Activated naive CD4-positive, alpha-beta T cell treated with anti-CD3 and anti-CD28 coated beads, Interleukin-2, amount 50 U/mL, for 72 hours (primary cell): ENCODE measurements around the gene CXCL17. TPM values are rescaled to one million over a fixed set of nuclear protein-coding genes. Genes with fewer than 3 reads are reported as not detected.
A peak's percentile ranks its signal among the peaks of the same experiment; 100 is the strongest.

Experiments
- ATAC-seq, 2 donors: fragments of 150-1000 bp; cut with Tn5 transposase; 2 replicates each; pipeline ENCODE4 v1.10.0; 2021; ENCODE audit warnings: mild to moderate bottlenecking in 2 of 2, moderate library complexity in 2 of 2
- DNase-seq, 2 donors: peaks; one replicate each; pipeline ENCODE4 v3.0.0; 2021 to 2022; ENCODE audit warnings: low spot score in 2 of 2
- H3K27ac Mint-ChIP-seq, 2 donors: one replicate each; pipeline ENCODE4 v1.8.0; 2022; ENCODE audit warnings: mild to moderate bottlenecking in 2 of 2, mixed read lengths in 2 of 2
- H3K36me3 Mint-ChIP-seq, 2 donors: one replicate each; pipeline ENCODE4 v1.8.0; 2022; ENCODE audit warnings: mixed read lengths in 2 of 2
- H3K9me3 Mint-ChIP-seq, 2 donors: one replicate each; pipeline ENCODE4 v1.8.0; 2022; ENCODE audit warnings: mixed read lengths in 2 of 2
- total RNA-seq, 2 donors: library from RNA; stranded (reverse); gene quantifications; one replicate each; pipeline ENCODE4 v1.2.3, GENCODE V29; 2022

Gene CXCL17
- total RNA-seq, 2 donors from 2014 or later: not detected

DNA sequence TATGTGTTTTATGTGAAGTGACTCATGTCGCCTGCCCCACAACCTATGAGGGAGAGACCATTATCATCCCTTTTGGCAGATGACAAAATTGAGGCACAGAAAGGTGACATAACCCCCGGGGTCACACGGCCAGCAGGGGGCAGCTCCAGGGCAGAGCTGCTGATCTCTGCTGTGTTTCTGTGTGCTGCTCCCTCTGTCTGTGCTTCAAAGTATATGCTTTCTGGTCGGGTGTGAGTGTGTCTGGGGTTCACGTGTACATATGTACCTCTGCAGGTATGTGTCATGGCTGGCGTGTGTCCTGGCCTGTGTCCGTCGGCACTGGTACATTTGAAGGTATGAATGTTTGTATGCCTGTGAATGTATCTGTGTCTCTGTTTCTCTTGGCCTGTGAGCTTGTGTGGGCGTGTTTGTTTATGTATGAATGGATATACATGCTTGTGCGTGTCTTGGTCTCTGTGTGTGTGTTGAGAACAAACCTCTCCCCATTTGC, 22.6 kb downstream of the CXCL17 start:
- ATAC-seq (peak; percentile 13 to 48), DNase-seq (peak in 1 of 2 donors; percentile 79)
- Mint-ChIP-seq H3K9me3 (no peaks in the 10 kb centered on the region), H3K27ac (no peak overlapping the region), H3K36me3 (peaks cover 8% of the 10 kb centered on the region in 2 donors)

DNA sequence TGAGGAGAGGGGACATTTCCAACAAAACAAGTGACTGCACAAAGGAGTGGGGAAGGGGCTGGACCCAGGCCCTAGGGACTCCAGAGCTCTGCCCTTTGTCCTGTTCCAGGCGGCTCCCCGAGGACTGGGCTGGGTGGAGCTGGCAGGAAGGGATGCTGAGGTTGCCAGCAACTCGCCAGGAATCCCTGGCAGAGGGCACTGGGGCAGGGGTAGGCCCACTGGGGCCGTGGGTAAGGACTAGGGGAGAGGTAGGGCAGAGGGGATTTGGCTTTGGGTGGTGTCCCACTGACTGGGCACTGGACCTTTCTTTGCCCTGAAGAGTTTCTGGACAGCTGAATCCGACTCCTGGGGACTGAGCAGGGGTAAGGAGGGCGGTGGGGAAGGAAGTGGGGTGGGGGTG, 23.4 kb downstream of the CXCL17 start:
- Mint-ChIP-seq H3K9me3 (no peaks in the 10 kb centered on the region), H3K27ac (no peak overlapping the region), H3K36me3 (peaks cover 8% of the 10 kb centered on the region in 2 donors)
- DNase-seq (no peak), ATAC-seq (no peak)

DNA sequence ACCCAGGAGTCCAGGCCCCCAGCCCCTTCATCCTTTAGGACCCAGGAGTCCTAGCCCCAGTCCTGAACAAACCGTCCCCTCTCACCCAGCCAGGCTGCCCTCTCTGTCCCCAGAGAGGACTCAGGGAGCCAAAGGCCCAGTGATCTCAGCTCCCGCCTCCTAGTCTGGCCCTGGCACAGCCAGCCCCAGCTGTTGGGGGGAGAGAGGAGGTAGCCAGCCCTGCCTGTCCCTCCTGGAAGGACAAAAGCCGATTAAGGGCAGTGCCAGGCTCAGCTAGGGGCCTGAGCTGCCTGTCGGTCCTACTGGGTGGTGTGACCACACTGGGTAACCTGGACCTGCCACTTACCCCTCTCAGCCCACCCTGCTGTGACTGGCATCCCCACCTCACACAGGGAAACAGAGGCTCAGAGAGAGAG, 30.1 kb downstream of the CXCL17 start:
- ATAC-seq (no peak), DNase-seq (no peak)
- Mint-ChIP-seq H3K36me3 (no peaks in the 10 kb centered on the region), H3K9me3 (no peaks in the 10 kb centered on the region), H3K27ac (peak overlapping the region in 1 of 2 donors; percentile 2)

DNA sequence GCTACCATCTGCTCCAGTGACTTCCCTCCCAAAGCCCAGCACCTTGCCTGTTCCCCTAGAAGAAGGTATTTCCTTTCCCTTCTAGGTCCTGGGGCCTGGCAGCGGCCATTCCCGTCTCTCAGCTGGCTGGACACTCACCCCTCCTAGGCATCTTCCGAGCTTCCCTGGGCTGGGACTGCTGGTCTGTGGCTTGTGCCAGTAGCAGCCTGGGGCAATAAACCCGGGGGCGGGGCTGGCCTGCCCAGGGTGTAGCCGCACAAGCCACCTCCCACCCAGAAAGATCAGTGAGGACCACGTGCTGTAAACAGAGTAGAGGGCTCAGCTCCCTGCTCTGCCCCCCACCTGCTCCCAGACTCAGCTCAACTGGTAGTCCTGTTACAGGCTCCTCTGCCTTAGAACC, 30.5 kb downstream of the CXCL17 start:
- ATAC-seq (no peak), DNase-seq (no peak)
- Mint-ChIP-seq H3K36me3 (no peaks in the 10 kb centered on the region), H3K27ac (peak overlapping the region; percentile 2 to 65), H3K9me3 (no peaks in the 10 kb centered on the region)

DNA sequence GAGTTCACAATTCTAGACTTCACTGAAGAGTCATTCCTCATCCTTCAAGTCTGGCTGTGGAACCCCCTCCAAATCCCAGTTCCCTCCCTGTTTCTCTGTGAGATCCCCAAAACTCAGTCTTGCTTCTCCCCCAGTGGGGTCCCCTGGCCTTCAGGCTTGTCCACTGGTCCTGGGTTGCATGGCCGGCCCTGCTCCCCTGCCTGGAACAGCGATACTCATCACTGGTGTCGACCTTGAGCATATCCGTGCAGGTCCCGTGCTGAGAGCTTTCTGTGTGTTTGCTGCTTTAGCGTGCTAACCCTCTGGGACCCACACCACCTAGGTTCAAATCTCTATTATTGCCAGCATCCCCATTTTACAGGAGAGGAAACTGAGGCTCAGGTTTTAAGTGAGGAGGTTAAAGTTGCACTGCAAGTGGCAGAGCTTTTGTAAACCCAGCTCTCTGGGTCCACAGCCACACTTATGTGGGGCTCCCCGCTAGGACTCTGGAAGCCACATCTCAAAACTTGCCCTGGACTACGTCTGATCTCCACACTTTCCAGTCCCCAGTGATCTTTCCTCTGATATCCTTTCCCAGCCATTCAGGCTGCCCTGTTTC, 31.1 kb downstream of the CXCL17 start:
- no peaks in the 10 kb centered on the region for H3K36me3 Mint-ChIP-seq
- no peaks in the 10 kb centered on the region for H3K9me3 Mint-ChIP-seq
- no peak for DNase-seq
- H3K27ac Mint-ChIP-seq: peak overlapping the region; percentile 20 to 65
- ATAC-seq: no peak

DNA sequence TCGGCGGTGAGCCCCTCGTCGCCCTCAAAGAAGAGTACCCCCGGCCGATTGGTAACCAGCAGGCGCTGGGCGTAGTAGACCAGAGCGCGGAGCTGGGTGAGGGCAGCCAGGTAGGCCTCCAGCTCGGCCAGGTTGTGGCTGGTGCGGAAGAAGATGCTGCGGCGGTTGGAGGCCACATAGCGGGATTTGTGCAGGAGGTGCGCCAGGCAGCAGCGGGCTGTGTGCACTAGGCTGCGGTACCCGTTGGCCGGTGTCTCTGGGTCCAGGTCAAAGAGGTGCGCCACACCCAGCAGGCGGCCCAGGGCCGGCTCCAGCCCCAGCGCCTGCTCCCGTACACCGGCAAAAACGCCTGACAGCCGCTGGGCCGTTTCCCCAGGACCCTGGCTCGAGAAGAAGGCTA, 32.4 kb downstream of the CXCL17 start:
- no peaks in the 10 kb centered on the region for H3K9me3 Mint-ChIP-seq
- H3K27ac Mint-ChIP-seq: no peak overlapping the region
- ATAC-seq: no peak
- DNase-seq: no peak
- H3K36me3 Mint-ChIP-seq: no peaks in the 10 kb centered on the region

- no peaks in the 10 kb centered on the region for H3K9me3 Mint-ChIP-seq
- ATAC-seq: peak in 1 of 2 donors; percentile 5
- DNase-seq: no peak
- peak overlapping the region in 1 of 2 donors; percentile 55 for H3K27ac Mint-ChIP-seq
- no peaks in the 10 kb centered on the region for H3K36me3 Mint-ChIP-seq
Measured at GRCh38 chr19:42409477-42409876, 33.3 kb downstream of the CXCL17 start.

- Mint-ChIP-seq H3K27ac (no peak overlapping the region), H3K9me3 (no peaks in the 10 kb centered on the region), H3K36me3 (no peaks in the 10 kb centered on the region)
- ATAC-seq: no peak
- no peak for DNase-seq
Measured at GRCh38 chr19:42407816-42408175, 35.0 kb downstream of the CXCL17 start.

- H3K27ac Mint-ChIP-seq: no peak overlapping the region
- DNase-seq (no peak), ATAC-seq (peak in 1 of 2 donors; percentile 24)
- no peaks in the 10 kb centered on the region for H3K36me3 Mint-ChIP-seq
- H3K9me3 Mint-ChIP-seq: no peaks in the 10 kb centered on the region
Measured at GRCh38 chr19:42407085-42407815, 35.5 kb downstream of the CXCL17 start.

GRCh38 chr19:42406111-42406510, 36.6 kb downstream of the CXCL17 start:
- no peak overlapping the region for H3K27ac Mint-ChIP-seq
- ATAC-seq (no peak), DNase-seq (no peak)
- no peaks in the 10 kb centered on the region for H3K36me3 Mint-ChIP-seq
- no peaks in the 10 kb centered on the region for H3K9me3 Mint-ChIP-seq

DNA sequence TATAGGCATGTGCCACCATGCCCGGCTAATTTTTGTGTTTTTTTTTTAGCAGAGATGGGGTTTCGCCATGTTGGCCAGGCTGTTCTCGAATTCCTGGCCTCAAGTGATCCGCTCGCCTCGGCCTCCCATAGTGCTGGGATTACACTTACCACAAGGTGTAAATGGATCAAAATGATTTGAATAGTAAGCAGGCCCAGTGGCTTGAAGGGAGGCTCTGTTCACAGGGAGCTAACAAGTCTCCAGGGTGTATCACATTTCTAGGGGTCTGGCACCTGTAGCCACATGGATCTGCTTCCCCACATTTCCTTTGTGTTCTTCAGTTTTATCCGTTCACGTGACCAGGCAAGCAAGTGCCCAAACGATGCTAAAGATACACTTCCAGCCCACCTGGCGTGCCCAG, 39.2 kb downstream of the CXCL17 start:
- H3K36me3 Mint-ChIP-seq: peaks cover 0 to 6% of the 10 kb centered on the region in 2 donors
- no peak for ATAC-seq

DNA sequence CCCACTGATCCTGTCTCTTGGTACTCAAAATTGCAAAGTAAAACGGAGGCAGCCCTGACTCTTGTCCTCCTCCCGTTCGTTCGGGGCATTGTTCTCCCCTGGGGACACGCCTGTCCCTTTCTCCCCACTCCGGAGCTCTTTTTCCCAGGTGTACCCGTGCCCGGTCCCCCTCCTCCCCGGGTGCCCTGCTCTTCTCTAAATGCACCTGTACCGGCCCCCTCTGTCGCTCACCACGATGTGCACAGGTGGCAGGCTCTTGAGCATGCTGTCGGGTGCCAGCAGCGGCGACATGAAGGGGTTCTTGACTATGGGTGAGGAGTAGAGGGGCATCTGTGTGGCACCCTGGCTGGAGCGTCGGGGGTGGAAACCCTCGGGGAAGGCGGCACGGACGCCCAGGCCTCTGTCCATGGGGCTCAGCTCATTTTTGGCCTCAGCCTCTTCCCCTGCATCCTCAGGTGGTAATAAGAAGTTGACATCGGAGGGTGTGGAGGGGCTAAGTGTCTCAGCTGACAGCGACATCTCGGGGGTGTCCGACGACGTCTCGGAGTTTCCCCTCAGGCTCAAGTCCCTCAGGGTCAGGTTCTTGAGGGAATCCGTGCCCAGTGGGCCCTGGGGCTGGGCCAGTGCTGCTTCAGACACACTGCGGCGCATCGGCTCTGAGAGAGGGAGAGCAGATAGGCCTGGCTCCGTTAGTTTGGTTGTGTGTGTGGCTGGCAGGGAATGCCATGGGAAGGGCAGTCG, 40.2 kb downstream of the CXCL17 start:
- H3K9me3 Mint-ChIP-seq: no peaks in the 10 kb centered on the region
- no peak for ATAC-seq
- peaks cover 0 to 6% of the 10 kb centered on the region in 2 donors for H3K36me3 Mint-ChIP-seq
- DNase-seq: no peak
- peak overlapping the region in 1 of 2 donors; percentile 55 for H3K27ac Mint-ChIP-seq

More for the DNA sequence above, 39.2 kb downstream of the CXCL17 start:
- no peaks in the 10 kb centered on the region for H3K9me3 Mint-ChIP-seq
- no peak overlapping the region for H3K27ac Mint-ChIP-seq
- DNase-seq: no peak

DNA sequence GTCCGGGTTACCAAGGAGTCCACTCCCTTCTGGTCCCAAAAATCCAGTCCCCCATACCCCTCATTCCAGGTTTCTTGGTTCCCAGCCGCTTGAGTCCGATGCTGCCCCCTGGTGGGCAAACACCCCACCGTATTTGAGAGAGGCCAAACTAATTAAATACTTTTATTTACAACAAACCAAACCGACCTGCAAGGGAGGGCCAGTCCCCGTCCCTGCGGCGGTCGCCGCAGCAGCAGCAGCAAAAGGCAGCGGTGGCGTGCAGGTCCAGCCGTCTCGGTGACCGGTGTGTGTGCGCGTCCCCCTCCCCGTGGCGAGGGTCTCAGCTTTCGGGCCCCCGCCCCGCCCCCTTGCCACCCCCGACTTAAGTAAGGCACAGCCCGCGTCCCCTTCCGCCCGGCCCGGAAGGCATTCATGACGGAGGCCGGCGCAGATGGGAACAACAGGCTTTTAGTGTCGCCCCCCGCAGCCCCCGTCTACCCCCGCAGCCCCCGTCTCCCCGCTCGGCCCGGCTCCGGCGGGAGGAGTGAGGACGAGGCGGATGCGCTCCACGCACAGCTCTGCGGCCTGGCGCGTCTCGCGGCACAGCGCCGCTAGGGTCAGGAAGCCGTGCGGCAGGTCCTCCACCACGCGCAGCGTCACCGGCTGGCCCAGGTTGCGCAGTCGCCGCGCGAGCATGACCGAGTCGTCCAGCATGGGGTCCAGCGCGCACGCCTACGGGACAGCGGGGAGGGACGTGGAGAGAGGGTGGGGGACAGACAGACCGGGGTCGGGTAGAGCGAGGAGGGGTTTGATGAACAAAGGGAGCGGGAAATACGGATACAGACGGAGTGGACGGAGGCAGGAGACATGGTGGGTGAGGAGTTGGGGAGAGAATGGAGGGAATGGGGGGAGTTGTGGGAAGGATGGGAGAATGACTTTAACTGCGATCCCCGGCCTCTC, 41.1 kb downstream of the CXCL17 start:
- no peaks in the 10 kb centered on the region for H3K9me3 Mint-ChIP-seq
- ATAC-seq (peak; percentile 52 to 54), DNase-seq (peak; percentile 72 to 79)
- peaks cover 0 to 6% of the 10 kb centered on the region in 2 donors for H3K36me3 Mint-ChIP-seq
- H3K27ac Mint-ChIP-seq: peak overlapping the region; percentile 55 to 88

DNA sequence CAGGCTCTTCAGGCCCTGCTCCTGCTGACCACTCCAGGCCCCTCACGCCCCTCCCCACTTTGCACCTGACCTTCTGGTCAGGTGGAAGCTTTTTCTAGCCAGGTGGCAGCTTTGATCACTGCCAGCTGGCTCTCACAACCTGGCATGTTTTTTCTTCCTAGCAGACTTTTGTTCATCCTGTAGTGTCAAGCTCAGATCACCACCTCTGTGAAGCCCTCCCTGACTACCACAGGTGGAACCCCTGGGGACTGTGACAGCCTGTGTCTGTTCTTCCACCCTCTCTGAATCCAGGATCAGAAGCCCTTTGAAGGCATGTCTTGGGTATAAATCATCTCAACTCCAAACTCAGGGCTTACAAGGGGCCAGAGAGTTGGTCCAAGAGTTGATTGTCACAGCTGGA, 42.3 kb downstream of the CXCL17 start:
- ATAC-seq: no peak
- peaks cover 0 to 6% of the 10 kb centered on the region in 2 donors for H3K36me3 Mint-ChIP-seq
- no peak for DNase-seq
- no peak overlapping the region for H3K27ac Mint-ChIP-seq
- no peaks in the 10 kb centered on the region for H3K9me3 Mint-ChIP-seq

DNA sequence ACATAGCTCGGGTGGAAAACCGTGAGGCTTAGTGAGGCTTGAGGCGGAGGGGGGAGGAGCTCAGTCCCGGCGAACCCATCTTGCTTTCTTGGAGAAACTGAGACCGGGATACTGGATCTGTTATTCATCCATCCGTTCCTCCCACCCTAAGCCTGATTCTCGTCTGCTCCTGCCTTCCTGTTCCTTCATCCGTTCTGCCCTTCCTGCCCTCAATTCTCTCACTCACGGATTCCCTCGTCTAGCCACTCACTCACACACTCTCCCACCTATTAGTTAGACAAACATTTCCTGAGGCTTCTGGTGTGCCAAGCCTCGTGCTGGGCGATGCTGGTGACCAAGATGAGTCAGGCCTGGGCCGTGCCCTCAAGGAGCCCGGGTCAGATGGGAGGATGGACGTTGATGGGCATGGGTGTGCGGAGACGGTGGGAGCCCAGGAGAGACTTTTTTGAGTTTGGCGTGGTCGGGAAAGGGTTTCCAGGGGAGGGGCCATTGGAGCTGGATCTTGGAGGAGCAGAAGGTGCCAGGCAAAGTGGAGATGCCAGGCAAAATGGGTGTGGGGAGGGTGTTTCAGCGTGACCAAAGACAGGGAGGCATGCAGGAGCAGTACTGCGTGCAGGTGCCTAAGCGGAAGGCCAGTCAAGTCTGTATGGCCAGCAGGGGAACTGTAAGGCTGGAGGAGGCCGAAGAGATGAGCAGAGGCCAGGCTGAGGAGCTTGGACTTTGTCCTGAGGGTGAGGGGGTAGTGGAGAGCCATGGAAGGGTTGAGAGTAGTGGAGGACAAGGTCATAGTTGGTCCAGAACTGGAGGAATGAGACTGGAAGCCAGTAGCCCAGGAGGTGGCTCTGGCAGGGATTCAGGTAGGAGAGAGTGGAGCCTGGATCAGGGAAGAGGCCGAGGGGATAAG, 45.2 kb downstream of the CXCL17 start:
- peaks cover 0 to 6% of the 10 kb centered on the region in 2 donors for H3K36me3 Mint-ChIP-seq
- ATAC-seq: peak in 1 of 2 donors; percentile 28
- no peaks in the 10 kb centered on the region for H3K9me3 Mint-ChIP-seq
- H3K27ac Mint-ChIP-seq: peak overlapping the region; percentile 93 to 98
- no peak for DNase-seq
